HEK293 (cell line): ENCODE results near the gene SH3RF1.

ENCODE experiments used
- CTCF ChIA-PET: fragments of 350-600 bp; formaldehyde crosslinking; extraction: SDS; loops from one replicate; lab custom pipeline; 2021; ENCODE audit warnings: antibody characterized with exemption; lab: Yijun Ruan, JAX
- POLR2A ChIA-PET: fragments of 300-600 bp; formaldehyde crosslinking; extraction: SDS; loops from one replicate; lab custom pipeline; 2020; ENCODE audit warnings: antibody characterized with exemption, inconsistent platforms; lab: Yijun Ruan, JAX
- H3K27ac ChIP-seq: fragments of 200-500 bp; sonication (Bioruptor generic); 2 replicates; pipeline ENCODE4 v1.5.1; 2014; ENCODE audit warnings: low read depth, low read length, control low read depth, inconsistent platforms; ENCODE audit errors: extremely low read depth
- H3K36me3 ChIP-seq, 2 experiments: fragments of 200-500 bp in 1 of 2; sonication (Bioruptor generic) in 1 of 2; 1 replicate in 1 of 2; 2 replicates in 1 of 2; pipeline ENCODE4 v1.5.1; 2014 to 2017; ENCODE audit warnings: inconsistent platforms in 2 of 2, low read length in 2 of 2; ENCODE audit not compliant: control insufficient read depth in 2 of 2, insufficient read depth in 1 of 2
- H3K4me1 ChIP-seq: fragments of 200-500 bp; sonication (Bioruptor generic); 2 replicates; pipeline ENCODE4 v1.5.1; 2014; ENCODE audit warnings: mild to moderate bottlenecking, low read length, inconsistent platforms; ENCODE audit not compliant: control insufficient read depth, insufficient read depth
- H3K4me3 ChIP-seq: 2 replicates; pipeline ENCODE4 v1.5.1; 2011; ENCODE audit warnings: low read depth, mild to moderate bottlenecking, control low read depth, low read length, moderate library complexity
- H3K9me3 ChIP-seq: fragments of 200-500 bp; sonication (Bioruptor generic); 2 replicates; pipeline ENCODE4 v1.5.1; 2014; ENCODE audit warnings: low read depth, low read length, inconsistent platforms; ENCODE audit not compliant: control insufficient read depth, insufficient read depth
- ELK4 ChIP-seq: IDR thresholded peaks from 2 replicates; pipeline ENCODE4 v1.6.1; 2011; ENCODE audit warnings: mild to moderate bottlenecking, low read depth, low read length, borderline replicate concordance
- INSM2 ChIP-seq: fragments of 450-650 bp; formaldehyde crosslinking; IDR thresholded peaks from 2 replicates; pipeline ENCODE4 v1.5.1; 2016; ENCODE audit warnings: missing biosample characterization, missing genetic modification characterization
- KLF10 ChIP-seq: fragments of 450-650 bp; IDR thresholded peaks from 2 replicates; pipeline ENCODE4 v1.5.1; 2018; ENCODE audit warnings: missing biosample characterization, mild to moderate bottlenecking, missing genetic modification characterization
- KLF7 ChIP-seq: fragments of 450-650 bp; formaldehyde crosslinking; IDR thresholded peaks from 2 replicates; pipeline ENCODE4 v1.5.1; 2016; ENCODE audit warnings: missing biosample characterization, missing genetic modification characterization, borderline replicate concordance
- PATZ1 ChIP-seq: fragments of 450-650 bp; formaldehyde crosslinking; IDR thresholded peaks from 2 replicates; pipeline ENCODE4 v1.5.1; 2016; ENCODE audit warnings: missing biosample characterization, missing genetic modification characterization
- PRDM1 ChIP-seq: fragments of 450-650 bp; formaldehyde crosslinking; IDR thresholded peaks from 2 replicates; pipeline ENCODE4; 2016; ENCODE audit warnings: missing biosample characterization, missing genetic modification characterization
- RBAK ChIP-seq: fragments of 450-650 bp; formaldehyde crosslinking; IDR thresholded peaks from 2 replicates; pipeline ENCODE4 v1.5.1; 2016; ENCODE audit warnings: missing biosample characterization, missing genetic modification characterization
- YY2 ChIP-seq: fragments of 450-650 bp; formaldehyde crosslinking; IDR thresholded peaks from 2 replicates; pipeline ENCODE4 v1.5.1; 2016; ENCODE audit warnings: missing biosample characterization, missing genetic modification characterization
- ZEB2 ChIP-seq: fragments of 450-650 bp; formaldehyde crosslinking; IDR thresholded peaks from 2 replicates; pipeline ENCODE4 v1.5.1; 2016; ENCODE audit warnings: missing biosample characterization, missing genetic modification characterization
- ZNF223 ChIP-seq: fragments of 450-650 bp; formaldehyde crosslinking; IDR thresholded peaks from 2 replicates; pipeline ENCODE4 v1.5.1; 2016; ENCODE audit warnings: missing biosample characterization, missing genetic modification characterization
- ZNF24 ChIP-seq: fragments of 450-650 bp; formaldehyde crosslinking; IDR thresholded peaks from 2 replicates; pipeline ENCODE4 v1.5.1; 2016; ENCODE audit warnings: missing biosample characterization, missing genetic modification characterization
- ZNF274 ChIP-seq, 2 experiments: fragments of 200-500 bp in 1 of 2; fragments of 450-650 bp in 1 of 2; sonication (Bioruptor generic) in 1 of 2; formaldehyde crosslinking in 1 of 2; IDR thresholded peaks; 2 replicates each; pipeline versions ENCODE4 v1.5.1 to v1.6.1; 2014 to 2016; ENCODE audit warnings: borderline replicate concordance in 1 of 2, inconsistent platforms in 1 of 2, low read length in 1 of 2, missing biosample characterization in 1 of 2, missing genetic modification characterization in 1 of 2
- ZNF311 ChIP-seq: fragments of 450-650 bp; formaldehyde crosslinking; IDR thresholded peaks from 2 replicates; pipeline ENCODE4 v1.5.1; 2017; ENCODE audit warnings: missing biosample characterization, missing genetic modification characterization, borderline replicate concordance
- ZNF514 ChIP-seq: fragments of 450-650 bp; formaldehyde crosslinking; IDR thresholded peaks from 2 replicates; pipeline ENCODE4 v1.5.1; 2016; ENCODE audit warnings: missing biosample characterization, missing genetic modification characterization
- ZNF571 ChIP-seq: fragments of 450-650 bp; formaldehyde crosslinking; IDR thresholded peaks from 2 replicates; pipeline ENCODE4 v1.5.0; 2017; ENCODE audit warnings: missing biosample characterization, missing genetic modification characterization
- ZNF621 ChIP-seq: fragments of 450-650 bp; formaldehyde crosslinking; IDR thresholded peaks from 2 replicates; pipeline ENCODE4 v1.5.1; 2017; ENCODE audit warnings: missing biosample characterization, missing genetic modification characterization
- ZNF791 ChIP-seq: fragments of 450-650 bp; formaldehyde crosslinking; IDR thresholded peaks from 2 replicates; pipeline ENCODE4 v1.5.1; 2016; ENCODE audit warnings: missing biosample characterization, missing genetic modification characterization
- ZSCAN16 ChIP-seq: fragments of 450-650 bp; formaldehyde crosslinking; IDR thresholded peaks from 2 replicates; pipeline ENCODE4 v1.5.1; 2016; ENCODE audit warnings: missing biosample characterization, missing genetic modification characterization
- ZSCAN18 ChIP-seq: fragments of 450-650 bp; formaldehyde crosslinking; IDR thresholded peaks from 2 replicates; pipeline ENCODE4 v1.5.1; 2016; ENCODE audit warnings: missing biosample characterization, missing genetic modification characterization

Gene SH3RF1

GRCh38 chr4:169207436-169208089 is 63.2 kb downstream of the SH3RF1 start (continued):
- TF ChIP-seq PATZ1 (tag by site-specific recombination): no peak
- no peak for TF ChIP-seq ELK4

- Histone ChIP-seq H3K4me3 (no peak overlapping the region), H3K36me3 (no peaks in the 10 kb centered on the region), H3K27ac (no peak overlapping the region), H3K4me1 (peaks cover 22% of the 10 kb centered on the region), H3K9me3 (no peaks in the 10 kb centered on the region)
- ChIA-PET CTCF (no interaction called here), POLR2A (no interaction called here)
- no peak for TF ChIP-seq ZNF223 (tag by site-specific recombination)
- no peak for TF ChIP-seq INSM2 (tag by site-specific recombination)
- no peak for TF ChIP-seq ZNF514
- TF ChIP-seq ZSCAN16 (tag by site-specific recombination): no peak
- no peak for TF ChIP-seq ZNF311 (tag by site-specific recombination)
- TF ChIP-seq ZNF24 (tag by site-specific recombination): no peak
- no peak for TF ChIP-seq KLF7 (tag by site-specific recombination)
- TF ChIP-seq ZNF274 (IDR thresholded peaks at IDR 0.05; ENCODE audit: low read length): no peak
- no peak for TF ChIP-seq ZNF274 (tag by site-specific recombination; IDR thresholded peaks at IDR 0.05; ENCODE audit: borderline replicate concordance)
- no peak for TF ChIP-seq ZSCAN18 (tag by site-specific recombination)
- TF ChIP-seq YY2: no peak
- no peak for TF ChIP-seq ZEB2
- TF ChIP-seq PRDM1 (tag by site-specific recombination): no peak
- no peak for TF ChIP-seq ZNF791 (tag by site-specific recombination)
- no peak for TF ChIP-seq ZNF571 (tag by site-specific recombination)
- TF ChIP-seq ZNF621: no peak
- TF ChIP-seq RBAK (tag by site-specific recombination): no peak
- TF ChIP-seq KLF10: no peak
These were observed 65.0 kb downstream of the SH3RF1 start for GRCh38 chr4:169205744-169206080.
